K562 (cell line): Measurements from ENCODE around the gene NR5A1.

Experiments
- ETS2 ChIP-seq: IDR thresholded peaks from 2 replicates; pipeline ENCODE4 v1.6.1; 2016; ENCODE audit warnings: borderline replicate concordance, missing genetic modification characterization, mild to moderate bottlenecking, moderate library complexity, missing compliant biosample characterization; ENCODE audit not compliant: poor library complexity, severe bottlenecking
- RAD51 ChIP-seq: fragments of 450-650 bp; IDR thresholded peaks from 2 replicates; pipeline ENCODE4 v1.7.1; 2016; ENCODE audit warnings: low read depth, mild to moderate bottlenecking, borderline replicate concordance

DNA sequence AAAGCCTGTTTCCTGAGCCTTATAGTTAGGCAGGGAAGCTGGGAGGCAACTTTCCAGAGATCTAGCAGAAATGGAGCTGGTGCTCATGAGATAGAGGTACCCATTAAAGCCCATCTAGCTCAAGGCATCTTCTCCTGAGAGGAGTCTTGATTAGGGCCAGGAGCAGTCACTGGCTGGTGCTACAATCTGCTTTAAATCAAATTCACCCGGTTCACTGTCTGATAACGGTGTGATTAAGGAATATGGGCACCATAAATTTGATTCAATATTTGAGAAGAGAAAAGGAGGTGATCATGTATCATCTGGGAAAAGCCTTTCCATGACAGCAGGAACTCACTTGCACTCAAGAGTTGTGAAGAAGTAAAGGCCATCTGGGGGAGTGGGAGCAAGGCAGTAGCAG is 23.9 kb upstream of the NR5A1 start:
- TF ChIP-seq ETS2 (tag) (no peak), RAD51 (no peak)
